ENCODE data around the gene DKKL1.

The DKKL1 gene

GRCh38 chr19:49422407-49423070 lies 58.9 kb downstream of the DKKL1 start:
- DNase-seq (ENCODE audit: low read depth), result no peak

- DNase-seq (ENCODE audit: low read depth), result no peak
Observed at GRCh38 chr19:49423071-49423984, 59.7 kb downstream of the DKKL1 start, which contains the start of gene PTH2. TSS of gene PTH2 (minus strand) at chr19:49423441. CDS start at chr19:49423339, 102 bp downstream.

DNA sequence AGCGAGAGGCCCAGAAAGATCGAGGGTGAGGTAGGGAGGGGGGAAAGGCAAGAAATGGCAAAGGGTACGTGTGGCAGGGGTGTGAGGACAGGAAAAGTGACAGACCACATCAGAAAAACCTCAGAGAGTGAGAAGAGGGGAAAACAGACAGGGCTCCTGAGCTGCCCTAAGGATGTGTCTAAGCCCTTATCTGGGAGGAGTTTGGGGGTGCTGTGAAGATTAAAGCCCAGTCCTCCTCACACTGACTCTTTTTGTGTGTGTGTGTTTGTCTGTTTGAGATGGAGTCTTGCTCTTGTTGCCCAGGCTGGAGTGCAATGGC lies 60.3 kb downstream of the DKKL1 start:
- DNase-seq (ENCODE audit: low read depth), result no peak
